Hepatocyte (in vitro differentiated cells): ENCODE data around the gene FRS2.

Experiments
- CTCF ChIP-seq: fragments of 200-600 bp; sonication (generic); IDR thresholded peaks from 2 replicates; pipeline ENCODE4 v1.5.1; 2016; ENCODE audit warnings: antibody characterized with exemption, mild to moderate bottlenecking; ENCODE audit not compliant: poor library complexity
- EZH2 ChIP-seq: fragments of 200-600 bp; sonication (generic); IDR thresholded peaks from 2 replicates; pipeline ENCODE4 v1.6.1; 2016; ENCODE audit warnings: antibody characterized with exemption, mild to moderate bottlenecking, borderline replicate concordance

- TF ChIP-seq CTCF (no peak), EZH2 (no peak)
These were observed 38.4 kb downstream of the FRS2 start for GRCh38 chr12:69508621-69509020.
